GM19328 (cell line): ENCODE measurements around the gene MYO19.
A peak's percentile ranks its signal among the peaks of the same experiment; 100 is the strongest.

Source experiments
- ATAC-seq: cut with Tn5 transposase; IDR thresholded peaks from one replicate; pipeline ENCODE4 v1.9.1; 2021; ENCODE audit warnings: mild to moderate bottlenecking, moderate library complexity; ENCODE audit not compliant: unreplicated experiment

The MYO19 gene

GRCh38 chr17:36534840-36535668 is at the start of gene MYO19, which contains the start of gene PIGW:
Gene MYO19 (minus strand): TSS chr17:36534868. CDS start chr17:36532538, 2,330 bp downstream.
Gene PIGW (plus strand): TSS chr17:36534987. CDS start chr17:36537102, 2,115 bp downstream.
- ATAC-seq = peak; percentile 70

- no peak for ATAC-seq
Measured at GRCh38 chr17:36583787-36584186, 49.1 kb upstream of the MYO19 start.

GRCh38 chr17:36578671-36579070 is 44.0 kb upstream of the MYO19 start:
- ATAC-seq = no peak

- ATAC-seq = no peak
Measured at GRCh38 chr17:36576793-36577192, 42.1 kb upstream of the MYO19 start.

- no peak for ATAC-seq
Measured at GRCh38 chr17:36575028-36575427, 40.4 kb upstream of the MYO19 start.

GRCh38 chr17:36566081-36566480 is 31.4 kb upstream of the MYO19 start:
- ATAC-seq = no peak

GRCh38 chr17:36553459-36553858 is 18.8 kb upstream of the MYO19 start:
- no peak for ATAC-seq

- no peak for ATAC-seq
Measured at GRCh38 chr17:36550491-36551417, 16.1 kb upstream of the MYO19 start.

- ATAC-seq = no peak
Measured at GRCh38 chr17:36547776-36548175, 13.1 kb upstream of the MYO19 start.

GRCh38 chr17:36546418-36547093 is 11.9 kb upstream of the MYO19 start:
- no peak for ATAC-seq

- ATAC-seq = peak; percentile 61
Measured at GRCh38 chr17:36545465-36546417, 11.1 kb upstream of the MYO19 start.

- ATAC-seq = peak; percentile 34
Measured at GRCh38 chr17:36545077-36545464, 10.4 kb upstream of the MYO19 start.

- ATAC-seq = peak; percentile 43
Measured at GRCh38 chr17:36544307-36545076, 9.8 kb upstream of the MYO19 start, which contains the start of gene GGNBP2. Gene GGNBP2 (plus strand): TSS chr17:36544919. CDS start chr17:36545725, 806 bp downstream.

GRCh38 chr17:36544044-36544306 is 9.3 kb upstream of the MYO19 start:
- no peak for ATAC-seq

- ATAC-seq = no peak
Measured at GRCh38 chr17:36542755-36543154, 8.1 kb upstream of the MYO19 start.

GRCh38 chr17:36540696-36541095 is 6.0 kb upstream of the MYO19 start:
- no peak for ATAC-seq

GRCh38 chr17:36535669-36536081 is 1.0 kb upstream of the MYO19 start:
- peak; percentile 25 for ATAC-seq

- ATAC-seq = peak; percentile 28
Measured at GRCh38 chr17:36533935-36534839, 481 bp downstream of the MYO19 start.
